Measurements from ENCODE around the gene ITGBL1.

Gene ITGBL1

GRCh38 chr13:101746513-101746912 is 294.0 kb downstream of the ITGBL1 start:
- Histone ChIP-seq H3K9me3 (ENCODE audit: control insufficient read depth, insufficient read depth, low read depth, low read length) (no peaks in the 10 kb centered on the region), H3K4me1 (ENCODE audit: control insufficient read depth, insufficient read depth, low read length) (peaks cover 4% of the 10 kb centered on the region; the same call in 1 of the 2 replicates), H3K27ac (ENCODE audit: extremely low read depth, low read depth, low read length) (no peak overlapping the region), H3K36me3 (ENCODE audit: control insufficient read depth in 2 of 2, insufficient read depth in 1 of 2, low read length in 2 of 2) (no peaks in the 10 kb centered on the region), H3K4me3 (ENCODE audit: low read depth, low read length) (no peak overlapping the region)
- CTCF ChIA-PET, result interaction anchor here (0.7 to 1.5 kb wide), 3 partner anchors 232 to 602 kb away, joined by 3 to 6 read pairs (median 4); no protein-coding TSS in a partner anchor
- TF ChIP-seq ZNF501 (tag by site-specific recombination; IDR thresholded peaks at IDR 0.05) (no peak), ZNF157 (tag by site-specific recombination; IDR thresholded peaks at IDR 0.05) (no peak), RBAK (tag by site-specific recombination; IDR thresholded peaks at IDR 0.05) (no peak)
- TF ChIP-seq, protein P1, sequence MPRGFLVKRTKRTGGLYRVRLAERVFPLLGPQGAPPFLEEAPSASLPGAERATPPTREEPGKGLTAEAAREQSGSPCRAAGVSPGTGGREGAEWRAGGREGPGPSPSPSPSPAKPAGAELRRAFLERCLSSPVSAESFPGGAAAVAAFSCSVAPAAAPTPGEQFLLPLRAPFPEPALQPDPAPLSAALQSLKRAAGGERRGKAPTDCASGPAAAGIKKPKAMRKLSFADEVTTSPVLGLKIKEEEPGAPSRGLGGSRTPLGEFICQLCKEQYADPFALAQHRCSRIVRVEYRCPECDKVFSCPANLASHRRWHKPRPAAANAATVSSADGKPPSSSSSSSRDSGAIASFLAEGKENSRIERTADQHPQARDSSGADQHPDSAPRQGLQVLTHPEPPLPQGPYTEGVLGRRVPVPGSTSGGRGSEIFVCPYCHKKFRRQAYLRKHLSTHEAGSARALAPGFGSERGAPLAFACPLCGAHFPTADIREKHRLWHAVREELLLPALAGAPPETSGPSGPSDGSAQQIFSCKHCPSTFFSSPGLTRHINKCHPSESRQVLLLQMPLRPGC (tag by site-specific recombination; IDR thresholded peaks at IDR 0.05), result no peak
- TF ChIP-seq, protein P2, sequence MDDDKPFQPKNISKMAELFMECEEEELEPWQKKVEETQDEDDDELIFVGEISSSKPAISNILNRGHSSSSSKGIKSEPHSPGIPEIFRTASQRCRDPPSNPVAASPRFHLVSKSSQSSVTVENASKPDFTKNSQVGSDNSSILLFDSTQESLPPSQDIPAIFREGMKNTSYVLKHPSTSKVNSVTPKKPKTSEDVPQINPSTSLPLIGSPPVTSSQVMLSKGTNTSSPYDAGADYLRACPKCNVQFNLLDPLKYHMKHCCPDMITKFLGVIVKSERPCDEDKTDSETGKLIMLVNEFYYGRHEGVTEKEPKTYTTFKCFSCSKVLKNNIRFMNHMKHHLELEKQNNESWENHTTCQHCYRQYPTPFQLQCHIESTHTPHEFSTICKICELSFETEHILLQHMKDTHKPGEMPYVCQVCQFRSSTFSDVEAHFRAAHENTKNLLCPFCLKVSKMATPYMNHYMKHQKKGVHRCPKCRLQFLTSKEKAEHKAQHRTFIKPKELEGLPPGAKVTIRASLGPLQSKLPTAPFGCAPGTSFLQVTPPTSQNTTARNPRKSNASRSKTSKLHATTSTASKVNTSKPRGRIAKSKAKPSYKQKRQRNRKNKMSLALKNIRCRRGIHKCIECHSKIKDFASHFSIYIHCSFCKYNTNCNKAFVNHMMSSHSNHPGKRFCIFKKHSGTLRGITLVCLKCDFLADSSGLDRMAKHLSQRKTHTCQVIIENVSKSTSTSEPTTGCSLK (tag by site-specific recombination; IDR thresholded peaks at IDR 0.05), result no peak
- POLR2A ChIA-PET, result no interaction called here

DNA sequence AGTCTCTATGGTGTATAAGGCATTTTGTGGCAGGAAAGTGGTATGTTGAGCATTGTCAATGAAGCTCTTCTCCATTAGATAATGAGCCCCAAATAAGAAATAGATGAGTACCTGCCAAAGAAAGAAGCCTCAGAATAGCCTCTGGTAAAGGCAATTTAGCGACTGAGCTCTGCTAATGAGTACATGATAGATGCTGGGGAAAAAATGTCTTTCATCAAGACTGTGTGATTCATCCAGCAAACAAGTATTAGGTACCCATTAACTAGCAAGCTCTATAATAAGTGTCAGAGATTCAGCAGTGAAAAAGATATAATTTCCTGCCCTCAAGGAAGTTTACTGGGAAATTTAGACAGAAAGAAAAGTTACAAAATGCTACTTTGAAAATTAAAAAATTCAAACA is 294.6 kb downstream of the ITGBL1 start:
- TF ChIP-seq, protein P3, sequence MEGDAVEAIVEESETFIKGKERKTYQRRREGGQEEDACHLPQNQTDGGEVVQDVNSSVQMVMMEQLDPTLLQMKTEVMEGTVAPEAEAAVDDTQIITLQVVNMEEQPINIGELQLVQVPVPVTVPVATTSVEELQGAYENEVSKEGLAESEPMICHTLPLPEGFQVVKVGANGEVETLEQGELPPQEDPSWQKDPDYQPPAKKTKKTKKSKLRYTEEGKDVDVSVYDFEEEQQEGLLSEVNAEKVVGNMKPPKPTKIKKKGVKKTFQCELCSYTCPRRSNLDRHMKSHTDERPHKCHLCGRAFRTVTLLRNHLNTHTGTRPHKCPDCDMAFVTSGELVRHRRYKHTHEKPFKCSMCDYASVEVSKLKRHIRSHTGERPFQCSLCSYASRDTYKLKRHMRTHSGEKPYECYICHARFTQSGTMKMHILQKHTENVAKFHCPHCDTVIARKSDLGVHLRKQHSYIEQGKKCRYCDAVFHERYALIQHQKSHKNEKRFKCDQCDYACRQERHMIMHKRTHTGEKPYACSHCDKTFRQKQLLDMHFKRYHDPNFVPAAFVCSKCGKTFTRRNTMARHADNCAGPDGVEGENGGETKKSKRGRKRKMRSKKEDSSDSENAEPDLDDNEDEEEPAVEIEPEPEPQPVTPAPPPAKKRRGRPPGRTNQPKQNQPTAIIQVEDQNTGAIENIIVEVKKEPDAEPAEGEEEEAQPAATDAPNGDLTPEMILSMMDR (tag by site-specific recombination; IDR thresholded peaks at IDR 0.05), result no peak
- TF ChIP-seq ZNF692 (tag by site-specific recombination; IDR thresholded peaks at IDR 0.05) (no peak), SP3 (tag by site-specific recombination; IDR thresholded peaks at IDR 0.05) (no peak), YY1 (tag by site-specific recombination; IDR thresholded peaks at IDR 0.05) (no peak), ZSCAN30 (tag by site-specific recombination; IDR thresholded peaks at IDR 0.05) (no peak), ZNF558 (tag by site-specific recombination; IDR thresholded peaks at IDR 0.05) (no peak), ZNF24 (tag by site-specific recombination; IDR thresholded peaks at IDR 0.05) (no peak), ZNF19 (tag by site-specific recombination; IDR thresholded peaks at IDR 0.05; ENCODE audit: low read depth) (no peak), KLF1 (tag by site-specific recombination; IDR thresholded peaks at IDR 0.05) (no peak), ZNF311 (tag by site-specific recombination; IDR thresholded peaks at IDR 0.05; ENCODE audit: borderline replicate concordance) (no peak), PATZ1 (tag by site-specific recombination; IDR thresholded peaks at IDR 0.05) (no peak), ZNF843 (tag by site-specific recombination; IDR thresholded peaks at IDR 0.05) (no peak), ZNF266 (tag by site-specific recombination; IDR thresholded peaks at IDR 0.05; ENCODE audit: low read depth) (no peak), MYNN (tag by site-specific recombination; IDR thresholded peaks at IDR 0.05; ENCODE audit: borderline replicate concordance) (no peak)
- TF ChIP-seq, protein P4, sequence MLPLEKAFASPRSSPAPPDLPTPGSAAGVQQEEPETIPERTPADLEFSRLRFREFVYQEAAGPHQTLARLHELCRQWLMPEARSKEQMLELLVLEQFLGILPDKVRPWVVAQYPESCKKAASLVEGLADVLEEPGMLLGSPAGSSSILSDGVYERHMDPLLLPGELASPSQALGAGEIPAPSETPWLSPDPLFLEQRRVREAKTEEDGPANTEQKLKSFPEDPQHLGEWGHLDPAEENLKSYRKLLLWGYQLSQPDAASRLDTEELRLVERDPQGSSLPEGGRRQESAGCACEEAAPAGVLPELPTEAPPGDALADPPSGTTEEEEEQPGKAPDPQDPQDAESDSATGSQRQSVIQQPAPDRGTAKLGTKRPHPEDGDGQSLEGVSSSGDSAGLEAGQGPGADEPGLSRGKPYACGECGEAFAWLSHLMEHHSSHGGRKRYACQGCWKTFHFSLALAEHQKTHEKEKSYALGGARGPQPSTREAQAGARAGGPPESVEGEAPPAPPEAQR (tag by site-specific recombination; IDR thresholded peaks at IDR 0.05), result no peak
- no peaks in the 10 kb centered on the region for H3K9me3 ChIP-seq (ENCODE audit: control insufficient read depth, insufficient read depth, low read depth, low read length)
- H3K27ac ChIP-seq (ENCODE audit: extremely low read depth, low read depth, low read length), result no peak overlapping the region
- ChIA-PET CTCF (interaction anchor here (0.6 to 1.2 kb wide), 3 partner anchors 296 to 626 kb away, joined by 3 to 6 read pairs (median 6); no protein-coding TSS in a partner anchor), POLR2A (no interaction called here)
- no peaks in the 10 kb centered on the region for H3K36me3 ChIP-seq (ENCODE audit: control insufficient read depth in 2 of 2, insufficient read depth in 1 of 2, low read length in 2 of 2)
- peaks cover 4% of the 10 kb centered on the region; the same call in 1 of the 2 replicates for H3K4me1 ChIP-seq (ENCODE audit: control insufficient read depth, insufficient read depth, low read length)
- no peak overlapping the region for H3K4me3 ChIP-seq (ENCODE audit: low read depth, low read length)

Measured in HEK293 (cell line).